H9 (cell line): Measurements from ENCODE around the gene LRRC8C. TPM values are rescaled to one million over a fixed set of nuclear protein-coding genes. Genes with fewer than 3 reads are reported as not detected.

Source experiments
- DNase-seq: peaks from one replicate; pipeline ENCODE4 v3.0.0-alpha.2; 2017
- H2AFZ ChIP-seq: one replicate; pipeline ENCODE4 v1.6.1; 2013; ENCODE audit warnings: mild to moderate bottlenecking, low read length, control low read depth, moderate library complexity
- H2AK5ac ChIP-seq: 2 replicates; pipeline ENCODE4 v1.6.1; 2013; ENCODE audit warnings: low read length, control low read depth, mixed read lengths; ENCODE audit not compliant: insufficient read length
- H2BK120ac ChIP-seq: one replicate; pipeline ENCODE4 v1.6.1; 2013; ENCODE audit warnings: low read depth, mild to moderate bottlenecking, low read length, control low read depth, inconsistent platforms; ENCODE audit not compliant: poor library complexity, severe bottlenecking
- H2BK12ac ChIP-seq: 2 replicates; pipeline ENCODE4 v1.6.1; 2013; ENCODE audit warnings: low read length, control low read depth, mixed read lengths, low read depth; ENCODE audit not compliant: insufficient read length
- H2BK15ac ChIP-seq: 2 replicates; pipeline ENCODE4 v1.6.1; 2013; ENCODE audit warnings: low read depth, low read length, control low read depth
- H2BK20ac ChIP-seq: one replicate; pipeline ENCODE4 v1.6.1; 2013; ENCODE audit warnings: low read depth, mild to moderate bottlenecking, low read length, control low read depth, inconsistent platforms; ENCODE audit not compliant: poor library complexity, severe bottlenecking
- H2BK5ac ChIP-seq: 2 replicates; pipeline ENCODE4 v1.6.1; 2013; ENCODE audit warnings: low read length, control low read depth, mixed read lengths; ENCODE audit not compliant: insufficient read length
- H3K14ac ChIP-seq: 2 replicates; pipeline ENCODE4 v1.6.1; 2013; ENCODE audit warnings: low read length, control low read depth; ENCODE audit not compliant: insufficient read depth
- H3K18ac ChIP-seq: 2 replicates; pipeline ENCODE4 v1.6.1; 2013; ENCODE audit warnings: low read depth, mild to moderate bottlenecking, mixed read lengths, low read length, control low read depth; ENCODE audit not compliant: insufficient read length
- H3K23ac ChIP-seq: 2 replicates; pipeline ENCODE4 v1.6.1; 2013; ENCODE audit warnings: low read length, control low read depth, mixed read lengths, low read depth; ENCODE audit not compliant: insufficient read length
- H3K23me2 ChIP-seq: 2 replicates; pipeline ENCODE4 v1.6.1; 2013; ENCODE audit warnings: low read depth, mild to moderate bottlenecking, mixed read lengths, low read length, control low read depth; ENCODE audit not compliant: insufficient read length, poor library complexity, severe bottlenecking
- H3K27ac ChIP-seq: 2 replicates; pipeline ENCODE4 v1.5.1; 2013; ENCODE audit warnings: low read length, control low read depth, mixed read lengths, low read depth; ENCODE audit not compliant: insufficient read length
- H3K27me3 ChIP-seq: 2 replicates; pipeline ENCODE4 v1.6.1; 2013; ENCODE audit warnings: low read length, control low read depth, inconsistent platforms; ENCODE audit not compliant: insufficient read depth
- H3K4ac ChIP-seq: 2 replicates; pipeline ENCODE4 v1.6.1; 2013; ENCODE audit warnings: low read depth, mild to moderate bottlenecking, control low read depth, inconsistent platforms, low read length, moderate library complexity
- H3K4me1 ChIP-seq: 2 replicates; pipeline ENCODE4 v1.6.1; 2013; ENCODE audit warnings: low read length, control low read depth, inconsistent platforms; ENCODE audit not compliant: insufficient read depth
- H3K4me2 ChIP-seq: 2 replicates; pipeline ENCODE4 v1.6.1; 2013; ENCODE audit warnings: low read length, control low read depth, mixed read lengths; ENCODE audit not compliant: insufficient read length, insufficient read depth
- H3K56ac ChIP-seq: 2 replicates; pipeline ENCODE4 v1.6.1; 2013; ENCODE audit warnings: low read depth, mild to moderate bottlenecking, mixed read lengths, low read length, control low read depth; ENCODE audit not compliant: insufficient read length
- H3K79me1 ChIP-seq: 2 replicates; pipeline ENCODE4 v1.6.1; 2013; ENCODE audit warnings: low read depth, mild to moderate bottlenecking, moderate library complexity, low read length, control low read depth, inconsistent platforms; ENCODE audit not compliant: insufficient read depth, poor library complexity, severe bottlenecking
- H3K79me2 ChIP-seq: 2 replicates; pipeline ENCODE4 v1.6.1; 2013; ENCODE audit warnings: low read length, control low read depth, inconsistent platforms; ENCODE audit not compliant: insufficient read depth
- H3K9ac ChIP-seq: 2 replicates; pipeline ENCODE4 v1.6.1; 2013; ENCODE audit warnings: low read length, control low read depth, mixed read lengths; ENCODE audit not compliant: insufficient read length; ENCODE audit errors: extremely low read depth
- H3K9me3 ChIP-seq: one replicate; pipeline ENCODE4 v1.6.1; 2013; ENCODE audit warnings: low read depth, low read length, inconsistent platforms; ENCODE audit not compliant: control insufficient read depth
- H3T11ph ChIP-seq: one replicate; pipeline ENCODE4 v1.6.1; 2013; ENCODE audit warnings: mild to moderate bottlenecking, low read length, control low read depth, inconsistent platforms
- H4K20me1 ChIP-seq: one replicate; pipeline ENCODE4 v1.6.1; 2013; ENCODE audit not compliant: control insufficient read depth, insufficient read length, insufficient read depth
- H4K5ac ChIP-seq: 2 replicates; pipeline ENCODE4 v1.6.1; 2013; ENCODE audit warnings: low read depth, mild to moderate bottlenecking, mixed read lengths, low read length, control low read depth; ENCODE audit not compliant: insufficient read length
- H4K8ac ChIP-seq: replicated peaks from 2 replicates; pipeline ENCODE4 v1.6.1; 2013; ENCODE audit warnings: low read length, control low read depth, mixed read lengths, low read depth; ENCODE audit not compliant: insufficient read length
- H4K91ac ChIP-seq: 2 replicates; pipeline ENCODE4 v1.6.1; 2013; ENCODE audit warnings: low read depth, mild to moderate bottlenecking, moderate library complexity, mixed read lengths, low read length, control low read depth; ENCODE audit not compliant: insufficient read length
- H3K27ac Mint-ChIP-seq, 3 experiments: 2 replicates in 2 of 3; 3 replicates in 1 of 3; pipeline ENCODE4 v1.8.0; 2020 to 2021; ENCODE audit warnings: mixed read lengths in 3 of 3, mild to moderate bottlenecking in 1 of 3, moderate library complexity in 1 of 3
- H3K27me3 Mint-ChIP-seq: 2 replicates; pipeline ENCODE4 v1.8.0; 2021; ENCODE audit warnings: low read depth, mild to moderate bottlenecking, moderate library complexity, mixed read lengths
- H3K36me3 Mint-ChIP-seq, 3 experiments: 2 replicates in 2 of 3; 3 replicates in 1 of 3; pipeline ENCODE4 v1.8.0; 2020 to 2021; ENCODE audit warnings: low read depth in 3 of 3, mixed read lengths in 3 of 3; ENCODE audit not compliant: insufficient read depth in 1 of 3
- H3K4me1 Mint-ChIP-seq, 2 experiments: 2 replicates each; pipeline ENCODE4 v1.8.0; 2020; ENCODE audit warnings: mixed read lengths in 2 of 2
- H3K4me3 Mint-ChIP-seq, 2 experiments: 2 replicates in 1 of 2; 3 replicates in 1 of 2; pipeline ENCODE4 v1.8.0; 2020 to 2021; ENCODE audit warnings: mild to moderate bottlenecking in 2 of 2, mixed read lengths in 2 of 2, moderate library complexity in 1 of 2
- H3K9me3 Mint-ChIP-seq, 2 experiments: 2 replicates in 1 of 2; 3 replicates in 1 of 2; pipeline ENCODE4 v1.8.0; 2020; ENCODE audit warnings: mild to moderate bottlenecking in 2 of 2, mixed read lengths in 2 of 2, moderate library complexity in 1 of 2
- CTCF ChIP-seq: fragments of 200-600 bp; sonication (generic); conservative IDR thresholded peaks from 3 replicates; pipeline ENCODE4 v1.8.0; 2021; ENCODE audit warnings: antibody characterized with exemption, mild to moderate bottlenecking
- total RNA-seq: library from RNA; stranded (reverse); gene quantifications from 2 replicates; pipeline ENCODE4 v1.2.1, GENCODE V29; 2021

LRRC8C gene
- total RNA-seq, 1 experiment from 2014 or later = 1.9 TPM

GRCh38 chr1:89695847-89696246, 62.9 kb downstream of the LRRC8C start:
- 0 out of 2 replicates have a peak, but pooled peaks cover 3% of the 10 kb centered on the region for H3K4me1 ChIP-seq
- no peak overlapping the region for H2BK20ac ChIP-seq
- no peaks in the 10 kb centered on the region for H3K9me3 Mint-ChIP-seq
- no peak overlapping the region for H2BK15ac ChIP-seq
- H3K23me2 ChIP-seq = no peaks in the 10 kb centered on the region
- H3K36me3 Mint-ChIP-seq = no peaks in the 10 kb centered on the region
- no peak overlapping the region for H2AK5ac ChIP-seq
- no peak overlapping the region for H4K8ac ChIP-seq
- H2BK5ac ChIP-seq = no peak overlapping the region
- no peaks in the 10 kb centered on the region for H3K27me3 Mint-ChIP-seq
- H2BK120ac ChIP-seq = no peak overlapping the region
- H4K91ac ChIP-seq = no peak overlapping the region
- H3T11ph ChIP-seq = no peak overlapping the region
- H3K18ac ChIP-seq = no peak overlapping the region
- H3K27me3 ChIP-seq = no peaks in the 10 kb centered on the region
- H3K9ac ChIP-seq = no peak overlapping the region
- DNase-seq = no peak
- no peak overlapping the region for H3K23ac ChIP-seq
- H4K20me1 ChIP-seq = no peaks in the 10 kb centered on the region
- H2AFZ ChIP-seq = no peak overlapping the region
- no peak for TF ChIP-seq CTCF
- no peak overlapping the region for H3K27ac ChIP-seq
- H3K14ac ChIP-seq = no peak overlapping the region
- H3K79me1 ChIP-seq = no peaks in the 10 kb centered on the region
- H3K4ac ChIP-seq = no peak overlapping the region
- H3K79me2 ChIP-seq = no peaks in the 10 kb centered on the region
- H3K27ac Mint-ChIP-seq = no peak overlapping the region
- no peak overlapping the region for H3K56ac ChIP-seq
- H3K4me1 Mint-ChIP-seq = peaks cover 3 to 4% of the 10 kb centered on the region in 2 experiments; a peak in 3 of 4 replicates
- no peak overlapping the region for H4K5ac ChIP-seq
- H3K4me2 ChIP-seq = no peak overlapping the region
- H3K9me3 ChIP-seq = no peaks in the 10 kb centered on the region
- H2BK12ac ChIP-seq = no peak overlapping the region
- H3K4me3 Mint-ChIP-seq = no peak overlapping the region
